Astrocyte (in vitro differentiated cells and primary cell): ENCODE measurements around the gene RPL3.

ENCODE experiments used
- CTCF ChIP-seq: IDR thresholded peaks from 2 replicates; pipeline ENCODE4 v1.5.1; 2011; ENCODE audit warnings: low read depth, mild to moderate bottlenecking, inconsistent platforms, low read length, moderate library complexity; ENCODE audit not compliant: insufficient read depth
- EZH2 ChIP-seq: IDR thresholded peaks from 2 replicates; pipeline ENCODE4 v1.6.1; 2012; ENCODE audit warnings: mild to moderate bottlenecking, low read length, inconsistent platforms; ENCODE audit not compliant: insufficient read depth

GRCh38 chr22:39284983-39285382 is 34.4 kb downstream of the RPL3 start:
- TF ChIP-seq EZH2 (no peak), CTCF (no peak)
